LHCN-M2 (cell line): ENCODE results near the gene PLA2G5. TPM values are rescaled to one million over a fixed set of nuclear protein-coding genes. Genes with fewer than 3 reads are reported as not detected.
"Not testable (repeated sequence)": the region's sequence is repeated elsewhere in the genome, so short reads cannot be mapped to it uniquely, and the experiment has no call there.

Source experiments
- DNase-seq: peaks from one replicate; pipeline ENCODE4 v3.0.0-alpha.2; 2012; ENCODE audit warnings: low read depth
- total RNA-seq: library from RNA; depleted of rRNA; stranded (reverse); fragments of >200 nt; gene quantifications from 2 replicates; pipeline ENCODE4 v1.2.3, GENCODE V29; 2014

Gene PLA2G5
- total RNA-seq, 1 experiment from 2014 or later = not detected

DNA sequence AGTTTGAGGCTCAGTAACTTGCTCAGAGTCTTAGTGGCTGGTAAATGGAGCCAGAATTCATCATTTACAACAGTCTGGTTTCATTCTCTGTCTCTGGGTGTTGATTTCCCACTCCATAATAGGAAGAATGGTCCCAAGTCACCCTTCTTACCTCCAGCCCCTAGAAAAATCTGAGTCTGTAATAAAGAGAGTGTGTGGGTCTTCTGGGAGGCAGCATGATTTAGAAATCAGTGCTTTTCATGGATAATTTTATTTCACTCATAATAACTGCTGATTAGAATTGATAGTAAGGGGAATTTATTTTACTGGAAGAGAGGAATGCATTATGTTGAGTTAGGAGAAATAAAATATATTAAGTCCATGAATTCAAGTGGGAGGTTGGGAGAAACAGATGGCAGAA, 47.2 kb downstream of the PLA2G5 start:
- DNase-seq = no peak

DNA sequence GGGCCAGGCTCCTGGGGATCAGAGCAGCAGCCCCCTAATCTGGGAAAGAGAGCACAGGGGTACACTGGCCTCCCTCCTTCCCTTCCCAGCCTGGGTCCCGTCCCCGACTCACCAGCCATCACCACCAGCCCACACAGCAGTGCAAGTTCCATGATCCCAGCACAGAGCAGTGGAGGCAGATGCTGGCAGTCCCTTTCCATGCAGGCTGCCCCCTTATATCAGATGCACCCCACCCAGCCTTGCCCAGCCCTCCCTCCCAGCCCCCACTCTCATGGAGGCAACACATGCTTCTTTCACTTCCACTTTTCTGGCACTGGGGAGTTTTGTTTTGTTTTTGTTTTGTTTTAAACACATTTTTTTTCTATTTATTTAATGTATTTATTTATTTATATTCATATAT, 49.4 kb downstream of the PLA2G5 start, which contains the start of gene PLA2G2D:
Gene PLA2G2D (minus strand): TSS at position 190 of the 400 bp plus-strand sequence. CDS start 38 bp downstream, at position 152.
- DNase-seq = no peak

DNA sequence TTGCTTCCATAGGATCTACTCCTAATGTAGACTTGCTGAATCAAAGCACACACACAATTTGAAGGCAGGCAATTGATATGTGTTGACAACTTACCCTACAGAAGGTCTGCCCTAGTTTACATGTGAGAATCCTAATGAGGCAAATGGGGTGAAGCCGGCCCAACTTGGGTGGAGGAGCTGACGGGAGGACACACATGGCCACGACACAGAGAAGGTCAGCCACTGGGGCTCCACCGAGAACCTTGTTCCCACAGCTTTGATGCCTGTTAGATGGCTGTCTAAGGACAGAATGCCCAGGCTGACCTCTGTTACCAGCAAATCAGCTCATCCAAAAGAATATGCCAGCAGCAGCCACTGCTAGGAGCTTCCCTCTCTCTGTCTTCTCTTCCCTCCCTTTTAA, 50.8 kb downstream of the PLA2G5 start:
- DNase-seq = no peak

- no peak for DNase-seq
Observed at GRCh38 chr1:20123722-20124455, 53.9 kb downstream of the PLA2G5 start.

GRCh38 chr1:20124456-20125057, 54.6 kb downstream of the PLA2G5 start:
- DNase-seq = peak; percentile 73

DNA sequence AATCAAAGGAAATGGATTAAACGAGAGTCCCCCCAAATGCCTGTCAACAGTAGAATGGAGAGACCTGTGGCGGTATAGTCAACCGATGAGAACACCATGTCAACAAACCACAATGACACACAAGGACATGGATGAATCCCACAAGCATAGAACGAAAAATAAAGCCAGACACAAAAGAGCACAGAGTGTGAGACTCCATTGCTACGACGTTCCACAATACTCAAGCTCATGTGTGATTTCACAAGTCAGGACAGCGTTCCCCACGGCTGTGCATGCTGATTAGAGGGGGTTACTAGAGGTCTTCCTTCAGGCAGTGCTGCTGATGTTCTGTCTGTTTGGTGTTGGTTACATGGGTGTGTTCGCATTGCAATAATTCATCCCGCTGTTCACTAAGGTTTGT, 55.1 kb downstream of the PLA2G5 start:
- no peak for DNase-seq

DNA sequence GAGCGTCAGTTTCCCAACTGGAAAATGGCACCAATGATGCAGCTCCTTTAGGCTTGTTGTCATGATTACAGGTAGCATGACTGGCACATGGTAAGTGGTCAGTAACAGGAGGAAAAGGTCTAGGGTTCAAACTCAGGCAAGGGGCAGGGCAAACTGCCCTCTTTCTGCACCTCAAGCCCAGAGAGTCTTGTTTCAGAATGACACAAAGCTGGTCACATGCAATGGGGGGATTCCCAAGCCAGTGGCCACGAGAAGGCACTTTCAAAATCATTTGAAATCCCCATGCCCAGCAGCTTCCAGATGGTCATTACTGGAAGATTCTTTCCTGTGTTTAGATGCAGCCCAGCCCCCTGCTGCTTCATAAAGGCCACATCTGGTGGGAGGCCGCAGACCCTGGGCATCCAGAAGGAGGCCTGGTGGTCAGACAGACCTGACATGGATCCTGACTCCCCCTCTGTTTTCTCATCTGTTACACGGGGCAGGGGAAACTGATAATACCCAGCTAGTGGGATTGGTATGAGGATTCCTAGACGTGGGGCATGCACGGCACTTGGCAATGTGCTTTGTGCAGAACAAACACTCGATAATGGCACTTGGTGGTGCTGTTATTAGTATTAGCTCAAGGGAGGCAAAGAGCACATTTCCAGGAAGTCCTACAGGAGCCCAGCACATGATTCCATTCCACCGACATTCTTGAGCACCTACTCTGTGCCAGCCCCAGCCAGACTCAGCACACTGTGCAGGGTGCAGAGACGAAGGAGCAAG, 56.2 kb downstream of the PLA2G5 start:
- no peak for DNase-seq

- DNase-seq = no peak
Observed at GRCh38 chr1:20126806-20127440, 56.9 kb downstream of the PLA2G5 start.

DNA sequence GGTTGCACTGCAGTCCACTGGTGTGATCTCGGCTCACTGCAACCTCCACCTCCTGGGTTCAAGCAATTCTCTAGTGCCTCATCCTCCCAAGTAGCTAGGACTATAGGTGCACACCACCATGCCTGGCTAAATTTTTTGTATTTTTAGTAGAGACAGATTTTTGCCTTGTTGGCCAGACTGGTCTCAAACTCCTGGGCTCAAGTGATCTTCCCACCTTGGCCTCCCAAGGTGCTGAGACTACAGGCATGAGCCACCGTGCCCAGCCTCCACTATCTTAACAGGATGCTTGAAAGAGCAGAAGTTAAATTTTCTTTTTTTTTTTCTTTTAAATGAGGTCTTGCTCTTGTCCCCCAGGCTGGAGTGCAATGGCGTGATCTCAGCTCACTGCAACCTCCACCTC, 60.5 kb downstream of the PLA2G5 start:
- not testable (repeated sequence) for DNase-seq

DNA sequence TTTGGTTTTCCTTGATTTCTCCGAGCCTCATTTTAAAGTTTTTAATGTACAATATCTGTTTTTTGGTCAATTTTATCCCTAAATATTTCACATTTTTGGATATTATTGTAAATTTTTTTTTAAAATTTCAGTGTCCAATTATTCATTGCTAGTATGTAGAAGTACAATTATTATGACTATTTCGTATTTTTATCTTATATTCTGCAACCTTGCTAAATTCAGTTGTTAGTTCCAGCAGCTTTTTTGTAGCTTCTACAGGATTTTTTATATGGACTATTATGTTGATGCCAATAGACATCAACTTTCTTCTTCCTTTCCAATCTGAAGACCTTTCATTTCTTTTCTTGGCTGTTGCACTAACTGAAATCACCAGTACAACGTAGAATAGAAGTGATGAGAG, 65.0 kb downstream of the PLA2G5 start:
- no peak for DNase-seq

- DNase-seq = no peak
Observed at GRCh38 chr1:20136249-20136648, 66.3 kb downstream of the PLA2G5 start.

- no peak for DNase-seq
Observed at GRCh38 chr1:20137055-20137454, 67.1 kb downstream of the PLA2G5 start.

DNA sequence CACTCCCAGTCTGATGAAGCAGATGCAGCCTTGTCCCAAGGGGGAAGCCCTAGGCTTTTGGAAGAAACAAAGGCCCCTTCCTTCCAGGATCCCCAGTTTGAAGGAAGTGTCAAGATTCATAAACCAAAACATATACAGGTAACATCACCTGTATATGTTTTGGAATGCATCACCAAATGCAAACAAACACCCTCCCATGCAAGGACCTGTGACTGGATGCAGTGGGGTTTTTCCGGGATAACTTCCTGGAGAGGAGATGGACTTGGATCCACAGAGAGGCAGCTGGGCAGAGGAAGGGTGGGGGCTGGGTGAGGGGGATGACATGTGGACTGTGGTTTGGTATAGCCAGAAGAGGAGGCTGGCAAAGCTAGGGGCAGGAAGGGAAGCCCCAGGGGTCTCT, 67.6 kb downstream of the PLA2G5 start:
- no peak for DNase-seq

DNA sequence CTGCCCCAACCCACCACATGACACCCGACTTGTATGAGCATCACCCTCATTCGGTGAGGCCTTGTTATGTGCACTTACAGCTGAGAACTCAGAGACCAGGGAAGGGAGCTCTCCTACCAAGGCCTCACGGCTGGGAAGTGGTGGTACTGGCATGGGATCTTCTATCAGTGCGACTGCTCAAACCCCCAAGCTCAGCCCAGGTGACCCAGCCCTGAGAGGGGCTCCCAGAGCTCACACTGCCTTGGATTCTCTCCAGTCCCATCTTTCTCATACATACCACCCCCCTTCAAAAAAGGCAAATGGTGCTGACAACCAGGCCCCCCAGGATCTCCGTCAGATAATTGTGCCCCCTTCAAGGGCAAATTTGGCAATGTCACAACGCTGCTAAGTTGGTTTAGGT, 68.4 kb downstream of the PLA2G5 start:
- no peak for DNase-seq

GRCh38 chr1:20138961-20139550, 69.1 kb downstream of the PLA2G5 start, which contains the start of gene PLA2G2F:
Gene PLA2G2F, plus strand, starts transcription at chr1:20139323. Its CDS starts 105 bp downstream, at chr1:20139428.
- DNase-seq = no peak

DNA sequence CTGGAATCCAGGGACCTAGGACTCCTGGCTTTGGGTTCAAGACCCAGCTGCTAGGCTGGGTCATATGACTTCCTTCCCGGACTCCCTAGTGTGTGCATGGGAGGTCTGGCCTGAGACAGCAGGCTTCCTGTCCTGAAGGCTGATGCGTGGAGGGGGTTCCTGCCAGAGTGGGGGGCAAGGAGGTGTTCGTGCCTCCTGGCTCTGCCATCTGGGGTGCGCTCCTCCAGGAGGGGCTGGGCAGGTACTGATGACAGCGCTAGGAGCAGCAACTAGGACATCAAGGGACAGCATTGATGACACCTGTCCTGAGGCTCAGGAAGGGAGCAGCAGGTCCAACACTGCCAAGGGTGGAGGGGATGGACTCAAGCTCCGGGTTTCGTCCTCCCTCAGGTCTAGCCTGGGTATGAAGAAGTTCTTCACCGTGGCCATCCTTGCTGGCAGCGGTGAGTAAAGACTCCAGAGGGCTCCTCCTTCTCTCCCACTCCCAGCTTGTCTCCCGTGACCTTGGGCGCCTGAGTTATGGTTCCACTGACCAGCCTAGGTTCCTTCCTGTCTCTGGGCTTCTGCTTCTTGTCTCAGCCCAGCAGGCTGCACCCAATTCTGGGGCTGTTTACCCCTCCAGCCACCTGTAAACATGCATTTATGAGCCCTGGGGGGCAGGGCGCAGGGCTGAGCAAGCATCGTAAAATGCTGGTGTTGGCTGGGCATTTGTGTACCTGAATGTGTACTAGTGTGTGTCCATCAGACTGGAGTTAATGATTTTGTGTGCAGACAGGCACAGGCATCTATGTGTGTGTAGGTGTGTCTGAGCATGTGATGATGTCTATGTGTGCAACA, 70.0 kb downstream of the PLA2G5 start:
- DNase-seq = no peak

DNA sequence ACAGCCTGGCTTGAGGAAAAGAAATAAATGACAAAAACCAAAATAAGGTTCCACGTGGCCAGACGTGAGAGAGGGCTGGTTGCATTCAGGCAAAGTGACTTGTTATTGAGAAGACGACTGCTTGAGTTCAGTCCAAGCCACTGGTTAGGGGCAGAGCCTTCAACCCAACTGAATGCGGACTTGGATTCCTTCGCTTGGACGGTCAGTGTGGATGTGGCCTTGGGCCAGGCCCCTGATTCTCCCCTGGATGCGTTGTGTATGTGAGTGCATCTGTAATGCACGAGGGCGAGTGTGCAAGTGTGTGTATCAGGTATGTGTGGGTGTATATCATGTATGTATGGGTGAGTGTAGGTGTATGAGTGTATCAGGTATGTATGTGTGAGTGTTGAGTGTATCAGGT, 71.0 kb downstream of the PLA2G5 start:
- DNase-seq = no peak

GRCh38 chr1:20141466-20141865, 71.5 kb downstream of the PLA2G5 start:
- no peak for DNase-seq
